HepG2 (cell line): ENCODE data around the gene DDX23. TPM values are rescaled to one million over a fixed set of nuclear protein-coding genes. Genes with fewer than 3 reads are reported as not detected.

ENCODE experiments used
- BCL6 ChIP-seq: IDR thresholded peaks from 2 replicates; pipeline ENCODE4 v1.6.1; 2016; ENCODE audit warnings: missing genetic modification reagents, missing compliant biosample characterization
- DMAP1 ChIP-seq: IDR thresholded peaks from 2 replicates; pipeline ENCODE4 v1.6.1; 2016
- HDAC1 ChIP-seq: sonication (generic); formaldehyde crosslinking; IDR thresholded peaks from 2 replicates; pipeline ENCODE4 v1.5.1; 2020; ENCODE audit warnings: mild to moderate bottlenecking, missing genetic modification reagents
- KLF16 ChIP-seq, 2 experiments: sonication (generic) in 1 of 2; formaldehyde crosslinking in 1 of 2; IDR thresholded peaks; 2 replicates each; pipeline versions ENCODE4 v1.6.1 to v1.8.0; 2016 to 2023; ENCODE audit warnings: missing genetic modification reagents in 2 of 2, missing compliant biosample characterization in 1 of 2
- MIXL1 ChIP-seq: IDR thresholded peaks from 2 replicates; pipeline ENCODE4 v1.6.1; 2016
- MYC ChIP-seq: sonication (generic); formaldehyde crosslinking; IDR thresholded peaks from 2 replicates; pipeline ENCODE4 v1.9.0; 2021; ENCODE audit warnings: missing genetic modification reagents, borderline replicate concordance
- NR2F6 ChIP-seq, 2 experiments: IDR thresholded peaks; 2 replicates each; pipeline ENCODE4 v1.6.1; 2016; ENCODE audit warnings: antibody characterized with exemption in 1 of 2, mild to moderate bottlenecking in 1 of 2
- REPIN1 ChIP-seq: sonication (generic); formaldehyde crosslinking; IDR thresholded peaks from 2 replicates; pipeline ENCODE4 v1.8.0; 2022; ENCODE audit warnings: missing genetic modification reagents, low read depth, mild to moderate bottlenecking, borderline replicate concordance
- SALL1 ChIP-seq: sonication (generic); formaldehyde crosslinking; IDR thresholded peaks from 2 replicates; pipeline ENCODE4 v1.8.0; 2022; ENCODE audit warnings: mild to moderate bottlenecking, missing genetic modification reagents
- SAP130 ChIP-seq: IDR thresholded peaks from 2 replicates; pipeline ENCODE4 v1.6.1; 2016; ENCODE audit warnings: low read depth
- ZMYM3 ChIP-seq: sonication (generic); formaldehyde crosslinking; IDR thresholded peaks from 2 replicates; pipeline ENCODE4 v1.5.1; 2020; ENCODE audit warnings: mild to moderate bottlenecking, missing genetic modification reagents
- ZNF101 ChIP-seq: sonication (generic); formaldehyde crosslinking; IDR thresholded peaks from 2 replicates; pipeline ENCODE4 v1.4.0; 2020; ENCODE audit warnings: mild to moderate bottlenecking, low read depth, missing genetic modification reagents, borderline replicate concordance
- ZNF367 ChIP-seq: sonication (generic); formaldehyde crosslinking; IDR thresholded peaks from 2 replicates; pipeline ENCODE4 v1.4.0; 2020; ENCODE audit warnings: missing genetic modification reagents, borderline replicate concordance
- ZSCAN25 ChIP-seq: sonication (generic); formaldehyde crosslinking; IDR thresholded peaks from 2 replicates; pipeline ENCODE4 v1.8.0; 2022; ENCODE audit warnings: mild to moderate bottlenecking, missing genetic modification reagents
- polyA plus RNA-seq, 8 experiments: library from polyadenylated mRNA; depleted of rRNA in 3 of 8; stranded (reverse) in 7 of 8; unstranded in 1 of 8; fragments of >200 nt; fragmentation: Illumina TruSeq in 4 of 8; extraction: Trizol in 4 of 8; gene quantifications; 2 replicates each; pipeline versions ENCODE4 v1.2.1 to v1.2.3, GENCODE V29; 2011 to 2016; ENCODE audit warnings: low read depth in 4 of 8, missing spikeins in 1 of 8, mixed read lengths in 1 of 8; ENCODE audit not compliant: insufficient read depth in 1 of 8
- total RNA-seq, 5 experiments: library from RNA; depleted of rRNA; stranded (reverse); fragments of >200 nt; fragmentation: Illumina TruSeq; extraction: Trizol; gene quantifications; 2 replicates each; pipeline ENCODE4 v1.2.3, GENCODE V29; 2016; ENCODE audit warnings: low read depth in 1 of 5
- TF ChIP-seq, protein P1 (sequence below): sonication (generic); formaldehyde crosslinking; IDR thresholded peaks from 2 replicates; pipeline ENCODE4 v1.5.0; 2020; ENCODE audit warnings: mild to moderate bottlenecking, low read depth, missing genetic modification reagents, borderline replicate concordance
- TF ChIP-seq, protein P2 (sequence below): sonication (generic); formaldehyde crosslinking; IDR thresholded peaks from 2 replicates; pipeline ENCODE4 v1.5.1; 2020; ENCODE audit warnings: mild to moderate bottlenecking, missing genetic modification reagents, moderate library complexity
- TF ChIP-seq, protein P3 (sequence below): sonication (generic); formaldehyde crosslinking; IDR thresholded peaks from 2 replicates; pipeline ENCODE4 v1.5.0; 2020; ENCODE audit warnings: missing genetic modification reagents
- TF ChIP-seq, protein P4 (sequence below): sonication (generic); IDR thresholded peaks from 2 replicates; pipeline ENCODE4 v1.6.1; 2016; ENCODE audit warnings: low read depth, borderline replicate concordance
- TF ChIP-seq, protein P5 (sequence below): IDR thresholded peaks from 2 replicates; pipeline ENCODE4 v1.6.1; 2016; ENCODE audit warnings: missing genetic modification reagents, missing compliant biosample characterization
- TF ChIP-seq, protein P6 (sequence below): sonication (generic); formaldehyde crosslinking; IDR thresholded peaks from 2 replicates; pipeline ENCODE4 v1.4.0; 2020; ENCODE audit warnings: missing genetic modification reagents

DDX23 gene
- total and polyA plus RNA-seq, 2 of the 13 experiments (the other 11 are each of a cell fraction or from before 2014, with no cell fraction given): 35.7 to 90.0 TPM

DNA sequence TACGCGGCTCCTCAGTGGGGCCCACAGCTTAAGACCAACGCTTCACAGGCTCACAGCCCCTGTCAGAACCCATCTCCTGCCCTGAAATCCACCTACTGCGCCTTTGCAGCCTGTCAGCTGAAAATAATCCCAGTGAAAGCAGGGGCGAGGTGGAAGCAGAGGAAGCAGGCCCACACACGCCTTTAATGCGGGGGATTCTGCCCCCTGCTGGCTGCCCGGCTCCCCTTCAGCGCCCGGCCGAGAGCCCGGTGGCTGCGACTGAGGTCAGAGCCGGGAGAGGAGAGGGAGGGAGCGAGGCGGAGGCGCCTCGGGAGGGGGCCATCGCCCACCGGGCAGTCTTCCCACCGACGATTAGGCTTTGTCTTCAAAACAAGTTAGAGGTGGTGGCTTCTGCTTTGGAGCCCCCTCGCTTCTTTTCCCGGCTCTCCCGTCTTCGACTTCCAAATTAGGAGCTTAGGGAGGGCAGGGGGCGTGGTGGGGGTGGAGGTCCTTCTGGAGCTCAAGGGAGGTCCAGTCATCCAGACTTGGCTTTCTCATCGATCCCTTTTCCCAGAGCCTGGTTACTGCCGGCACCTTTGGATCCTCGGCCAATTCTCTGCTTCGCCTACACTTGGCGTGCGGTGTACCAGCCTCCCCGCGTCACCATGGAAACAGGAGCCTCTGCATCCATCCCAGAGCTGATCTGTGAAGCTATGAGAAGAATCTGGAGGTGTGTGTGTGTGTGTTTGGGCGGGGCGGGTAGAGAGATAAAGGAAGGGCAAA is 38.9 kb upstream of the DDX23 start (continued):
- TF ChIP-seq, protein P1, sequence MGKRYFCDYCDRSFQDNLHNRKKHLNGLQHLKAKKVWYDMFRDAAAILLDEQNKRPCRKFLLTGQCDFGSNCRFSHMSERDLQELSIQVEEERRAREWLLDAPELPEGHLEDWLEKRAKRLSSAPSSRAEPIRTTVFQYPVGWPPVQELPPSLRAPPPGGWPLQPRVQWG (CRISPR knock-in tag): no peak
- no peak for TF ChIP-seq ZNF367 (CRISPR knock-in tag)
- 0 out of 2 replicates have a peak, but pooled peaks have one; percentile 40 for TF ChIP-seq MIXL1 (CRISPR knock-in tag)
- TF ChIP-seq, protein P2, sequence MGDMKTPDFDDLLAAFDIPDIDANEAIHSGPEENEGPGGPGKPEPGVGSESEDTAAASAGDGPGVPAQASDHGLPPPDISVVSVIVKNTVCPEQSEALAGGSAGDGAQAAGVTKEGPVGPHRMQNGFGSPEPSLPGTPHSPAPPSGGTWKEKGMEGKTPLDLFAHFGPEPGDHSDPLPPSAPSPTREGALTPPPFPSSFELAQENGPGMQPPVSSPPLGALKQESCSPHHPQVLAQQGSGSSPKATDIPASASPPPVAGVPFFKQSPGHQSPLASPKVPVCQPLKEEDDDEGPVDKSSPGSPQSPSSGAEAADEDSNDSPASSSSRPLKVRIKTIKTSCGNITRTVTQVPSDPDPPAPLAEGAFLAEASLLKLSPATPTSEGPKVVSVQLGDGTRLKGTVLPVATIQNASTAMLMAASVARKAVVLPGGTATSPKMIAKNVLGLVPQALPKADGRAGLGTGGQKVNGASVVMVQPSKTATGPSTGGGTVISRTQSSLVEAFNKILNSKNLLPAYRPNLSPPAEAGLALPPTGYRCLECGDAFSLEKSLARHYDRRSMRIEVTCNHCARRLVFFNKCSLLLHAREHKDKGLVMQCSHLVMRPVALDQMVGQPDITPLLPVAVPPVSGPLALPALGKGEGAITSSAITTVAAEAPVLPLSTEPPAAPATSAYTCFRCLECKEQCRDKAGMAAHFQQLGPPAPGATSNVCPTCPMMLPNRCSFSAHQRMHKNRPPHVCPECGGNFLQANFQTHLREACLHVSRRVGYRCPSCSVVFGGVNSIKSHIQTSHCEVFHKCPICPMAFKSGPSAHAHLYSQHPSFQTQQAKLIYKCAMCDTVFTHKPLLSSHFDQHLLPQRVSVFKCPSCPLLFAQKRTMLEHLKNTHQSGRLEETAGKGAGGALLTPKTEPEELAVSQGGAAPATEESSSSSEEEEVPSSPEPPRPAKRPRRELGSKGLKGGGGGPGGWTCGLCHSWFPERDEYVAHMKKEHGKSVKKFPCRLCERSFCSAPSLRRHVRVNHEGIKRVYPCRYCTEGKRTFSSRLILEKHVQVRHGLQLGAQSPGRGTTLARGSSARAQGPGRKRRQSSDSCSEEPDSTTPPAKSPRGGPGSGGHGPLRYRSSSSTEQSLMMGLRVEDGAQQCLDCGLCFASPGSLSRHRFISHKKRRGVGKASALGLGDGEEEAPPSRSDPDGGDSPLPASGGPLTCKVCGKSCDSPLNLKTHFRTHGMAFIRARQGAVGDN (CRISPR knock-in tag): peak; percentile 63
- TF ChIP-seq KLF16 (CRISPR knock-in tag; IDR thresholded peaks at IDR 0.05): peak in 1 of 2 experiments; percentile 61; a peak in 1 of 4 replicates
- TF ChIP-seq SAP130 (CRISPR knock-in tag): peak; percentile 47; the same call in 1 of the 2 replicates
- TF ChIP-seq, protein P3, sequence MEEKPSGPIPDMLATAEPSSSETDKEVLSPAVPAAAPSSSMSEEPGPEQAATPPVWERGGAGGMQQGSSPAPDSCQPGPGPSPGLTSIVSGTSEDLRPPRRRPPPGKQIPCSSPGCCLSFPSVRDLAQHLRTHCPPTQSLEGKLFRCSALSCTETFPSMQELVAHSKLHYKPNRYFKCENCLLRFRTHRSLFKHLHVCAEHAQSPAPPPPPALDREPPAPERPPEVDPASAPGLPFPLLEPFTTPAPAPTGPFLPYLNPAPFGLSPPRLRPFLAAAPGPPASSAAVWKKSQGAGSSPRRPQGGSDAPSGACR (CRISPR knock-in tag): no peak
- TF ChIP-seq REPIN1 (CRISPR knock-in tag): peak; percentile 83; the same call in 1 of the 2 replicates
- no peak for TF ChIP-seq ZNF101 (CRISPR knock-in tag)
- TF ChIP-seq, protein P4, sequence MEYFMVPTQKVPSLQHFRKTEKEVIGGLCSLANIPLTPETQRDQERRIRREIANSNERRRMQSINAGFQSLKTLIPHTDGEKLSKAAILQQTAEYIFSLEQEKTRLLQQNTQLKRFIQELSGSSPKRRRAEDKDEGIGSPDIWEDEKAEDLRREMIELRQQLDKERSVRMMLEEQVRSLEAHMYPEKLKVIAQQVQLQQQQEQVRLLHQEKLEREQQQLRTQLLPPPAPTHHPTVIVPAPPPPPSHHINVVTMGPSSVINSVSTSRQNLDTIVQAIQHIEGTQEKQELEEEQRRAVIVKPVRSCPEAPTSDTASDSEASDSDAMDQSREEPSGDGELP: peak; percentile 64; the same call in 1 of the 2 replicates
- TF ChIP-seq, protein P5, sequence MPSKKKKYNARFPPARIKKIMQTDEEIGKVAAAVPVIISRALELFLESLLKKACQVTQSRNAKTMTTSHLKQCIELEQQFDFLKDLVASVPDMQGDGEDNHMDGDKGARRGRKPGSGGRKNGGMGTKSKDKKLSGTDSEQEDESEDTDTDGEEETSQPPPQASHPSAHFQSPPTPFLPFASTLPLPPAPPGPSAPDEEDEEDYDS (CRISPR knock-in tag): peak; percentile 29; the same call in 1 of the 2 replicates
- peak; percentile 96 for TF ChIP-seq ZSCAN25 (CRISPR knock-in tag)
- no peak for TF ChIP-seq DMAP1 (CRISPR knock-in tag)
- TF ChIP-seq SALL1: peak; percentile 65
- TF ChIP-seq NR2F6 (IDR thresholded peaks at IDR 0.05): no peak
- TF ChIP-seq NR2F6 (CRISPR knock-in tag; IDR thresholded peaks at IDR 0.05): peak; percentile 56; the same call in 1 of the 2 replicates
- 0 out of 2 replicates have a peak, but pooled peaks have one; percentile 14 for TF ChIP-seq ZMYM3 (CRISPR knock-in tag)
- TF ChIP-seq, protein P6, sequence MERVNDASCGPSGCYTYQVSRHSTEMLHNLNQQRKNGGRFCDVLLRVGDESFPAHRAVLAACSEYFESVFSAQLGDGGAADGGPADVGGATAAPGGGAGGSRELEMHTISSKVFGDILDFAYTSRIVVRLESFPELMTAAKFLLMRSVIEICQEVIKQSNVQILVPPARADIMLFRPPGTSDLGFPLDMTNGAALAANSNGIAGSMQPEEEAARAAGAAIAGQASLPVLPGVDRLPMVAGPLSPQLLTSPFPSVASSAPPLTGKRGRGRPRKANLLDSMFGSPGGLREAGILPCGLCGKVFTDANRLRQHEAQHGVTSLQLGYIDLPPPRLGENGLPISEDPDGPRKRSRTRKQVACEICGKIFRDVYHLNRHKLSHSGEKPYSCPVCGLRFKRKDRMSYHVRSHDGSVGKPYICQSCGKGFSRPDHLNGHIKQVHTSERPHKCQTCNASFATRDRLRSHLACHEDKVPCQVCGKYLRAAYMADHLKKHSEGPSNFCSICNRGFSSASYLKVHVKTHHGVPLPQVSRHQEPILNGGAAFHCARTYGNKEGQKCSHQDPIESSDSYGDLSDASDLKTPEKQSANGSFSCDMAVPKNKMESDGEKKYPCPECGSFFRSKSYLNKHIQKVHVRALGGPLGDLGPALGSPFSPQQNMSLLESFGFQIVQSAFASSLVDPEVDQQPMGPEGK (CRISPR knock-in tag): peak; percentile 46; the same call in 1 of the 2 replicates
- TF ChIP-seq MYC (CRISPR knock-in tag): peak; percentile 53; the same call in 1 of the 2 replicates
- TF ChIP-seq BCL6: peak; percentile 40; the same call in 1 of the 2 replicates
- 0 out of 2 replicates have a peak, but pooled peaks have one; percentile 33 for TF ChIP-seq HDAC1 (CRISPR knock-in tag)
